Endometrial microvascular endothelial cells (primary cell): ENCODE measurements around the gene FOLR1. TPM values are rescaled to one million over a fixed set of nuclear protein-coding genes. Genes with fewer than 3 reads are reported as not detected.

Source experiments
- in situ Hi-C: cut with HindIII; loops from 2 replicates; pipeline ENCODE4 v1.10.0; 2017; ENCODE audit warnings: low sequenced_read_pairs, low pct_unique_long_range_greater_than_20kb; ENCODE audit errors: inconsistent ontology term
- total RNA-seq: library from RNA; depleted of rRNA; stranded (reverse); fragments of >200 nt; gene quantifications from one replicate; pipeline ENCODE4 v1.2.3, GENCODE V29; 2015; ENCODE audit errors: inconsistent ontology term

FOLR1 gene
- total RNA-seq, 1 donor from 2014 or later = not detected

DNA sequence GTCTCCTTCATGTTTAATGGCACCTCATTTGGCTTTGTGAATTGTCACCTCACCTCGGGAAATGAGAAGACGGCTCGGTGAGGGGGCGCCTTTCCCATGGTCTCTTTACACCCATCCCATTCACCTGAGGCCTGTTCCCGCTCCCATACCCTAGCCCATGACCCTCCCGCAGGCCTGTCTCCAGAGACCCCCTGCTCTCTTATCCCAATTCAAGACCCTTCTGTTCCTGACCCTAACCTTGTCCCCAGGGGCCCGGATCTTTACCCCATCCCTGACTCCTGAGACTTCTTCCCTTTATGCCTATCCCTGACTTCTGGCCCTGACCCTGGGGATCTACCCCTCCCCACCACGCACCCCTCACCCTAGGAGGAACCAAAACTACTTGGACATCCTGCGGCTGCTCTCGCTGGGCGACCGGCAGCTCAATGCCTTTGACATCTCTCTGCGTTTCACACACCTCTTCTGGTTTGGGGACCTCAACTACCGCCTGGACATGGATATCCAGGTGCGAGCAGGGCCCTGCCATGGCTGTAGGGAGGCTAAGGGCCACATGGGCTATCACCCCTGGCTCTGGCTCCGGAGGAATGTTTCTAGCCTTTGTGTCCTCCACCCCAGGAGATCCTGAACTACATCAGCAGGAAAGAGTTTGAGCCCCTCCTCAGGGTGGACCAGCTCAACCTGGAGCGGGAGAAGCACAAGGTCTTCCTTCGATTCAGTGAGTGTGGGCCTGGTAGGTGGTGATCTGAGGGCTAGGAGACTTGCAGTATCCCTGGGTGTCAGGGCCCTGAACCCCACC lies 40.5 kb downstream of the FOLR1 start:
- in situ Hi-C loops = no loop called here

- in situ Hi-C loops = no loop called here
These were observed 41.3 kb downstream of the FOLR1 start for GRCh38 chr11:72233056-72233772.

- in situ Hi-C loops = no loop called here
These were observed 42.0 kb downstream of the FOLR1 start for GRCh38 chr11:72233773-72234513.

- in situ Hi-C loops = no loop called here
These were observed 42.5 kb downstream of the FOLR1 start for GRCh38 chr11:72234514-72234830.

- in situ Hi-C loops = no loop called here
These were observed 43.0 kb downstream of the FOLR1 start for GRCh38 chr11:72234920-72235319.

DNA sequence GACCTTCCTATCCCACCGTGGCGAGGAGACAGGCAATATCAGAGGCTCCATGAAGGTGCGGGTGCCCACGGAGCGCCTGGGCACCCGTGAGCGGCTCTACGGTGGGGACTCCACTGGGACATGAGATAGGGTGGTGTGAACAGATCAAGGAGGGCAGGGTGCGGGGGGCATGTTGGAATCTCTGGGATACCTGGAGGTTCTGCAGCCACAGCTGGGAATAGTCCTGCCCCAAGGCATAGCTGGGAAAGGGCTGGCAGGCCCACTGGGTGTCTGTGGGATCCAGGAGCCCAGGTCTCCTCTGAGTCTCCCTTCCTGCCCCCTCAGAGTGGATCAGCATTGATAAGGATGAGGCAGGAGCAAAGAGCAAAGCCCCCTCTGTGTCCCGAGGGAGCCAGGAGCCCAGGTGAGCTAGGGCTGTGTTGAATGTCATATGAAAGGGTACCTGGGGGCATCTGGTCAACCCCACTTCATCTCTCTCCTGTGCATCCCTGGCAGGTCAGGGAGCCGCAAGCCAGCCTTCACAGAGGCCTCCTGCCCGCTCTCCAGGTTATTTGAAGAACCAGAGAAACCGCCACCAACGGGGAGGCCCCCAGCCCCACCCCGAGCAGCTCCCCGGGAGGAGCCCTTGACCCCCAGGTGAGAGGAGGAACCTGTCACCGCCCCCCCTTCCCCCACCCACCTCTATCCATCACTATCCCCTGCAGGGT lies 43.6 kb downstream of the FOLR1 start:
- in situ Hi-C loops = no loop called here

DNA sequence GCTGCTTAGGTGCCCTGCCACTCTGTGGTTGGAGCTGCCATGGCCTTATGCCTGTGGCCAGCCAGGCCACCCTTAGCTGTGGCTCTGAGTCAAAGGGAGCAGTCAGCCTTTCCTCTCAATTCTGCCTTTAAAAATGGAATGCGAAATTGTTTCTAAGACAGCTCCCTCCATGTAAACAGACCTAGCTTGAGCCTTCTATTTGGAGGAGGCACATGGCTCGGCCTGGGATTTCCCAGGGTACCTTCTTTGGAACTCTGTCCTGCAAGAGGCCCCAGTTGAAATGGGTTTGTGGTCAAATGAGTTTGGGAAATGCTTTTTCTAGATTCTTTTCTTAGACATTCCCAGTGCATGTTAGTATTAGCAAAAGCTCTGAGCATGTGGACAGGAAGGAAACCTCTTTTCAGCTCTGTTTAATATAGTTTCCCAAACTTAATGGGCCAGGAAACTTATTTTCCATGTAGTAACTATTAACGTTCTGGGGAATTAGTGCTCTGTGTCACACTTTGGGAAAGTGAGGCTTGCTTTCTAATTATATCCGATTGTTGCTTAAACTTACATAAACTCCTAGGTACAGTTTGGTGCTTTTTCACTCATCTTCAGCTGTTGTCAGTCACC lies 44.2 kb downstream of the FOLR1 start:
- in situ Hi-C loops = no loop called here

- in situ Hi-C loops = no loop called here
These were observed 44.8 kb downstream of the FOLR1 start for GRCh38 chr11:72236774-72237111.

- in situ Hi-C loops = no loop called here
These were observed 45.4 kb downstream of the FOLR1 start for GRCh38 chr11:72237112-72237931.

DNA sequence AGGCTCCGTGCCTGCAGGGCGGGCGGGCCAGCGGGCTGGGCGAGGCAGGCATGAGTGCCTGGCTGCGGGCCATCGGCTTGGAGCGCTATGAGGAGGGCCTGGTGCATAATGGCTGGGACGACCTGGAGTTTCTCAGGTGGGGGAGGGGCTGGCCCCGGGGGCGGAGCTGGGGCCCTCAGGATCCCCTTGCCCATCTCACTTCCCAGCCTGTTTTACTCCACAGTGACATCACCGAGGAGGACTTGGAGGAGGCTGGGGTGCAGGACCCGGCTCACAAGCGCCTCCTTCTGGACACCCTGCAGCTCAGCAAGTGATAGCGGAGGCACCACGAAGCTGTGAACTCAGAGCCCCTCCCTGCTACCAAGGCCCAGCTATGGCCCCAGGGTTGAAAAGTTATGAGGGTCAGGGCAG lies 46.1 kb downstream of the FOLR1 start:
- in situ Hi-C loops = no loop called here

DNA sequence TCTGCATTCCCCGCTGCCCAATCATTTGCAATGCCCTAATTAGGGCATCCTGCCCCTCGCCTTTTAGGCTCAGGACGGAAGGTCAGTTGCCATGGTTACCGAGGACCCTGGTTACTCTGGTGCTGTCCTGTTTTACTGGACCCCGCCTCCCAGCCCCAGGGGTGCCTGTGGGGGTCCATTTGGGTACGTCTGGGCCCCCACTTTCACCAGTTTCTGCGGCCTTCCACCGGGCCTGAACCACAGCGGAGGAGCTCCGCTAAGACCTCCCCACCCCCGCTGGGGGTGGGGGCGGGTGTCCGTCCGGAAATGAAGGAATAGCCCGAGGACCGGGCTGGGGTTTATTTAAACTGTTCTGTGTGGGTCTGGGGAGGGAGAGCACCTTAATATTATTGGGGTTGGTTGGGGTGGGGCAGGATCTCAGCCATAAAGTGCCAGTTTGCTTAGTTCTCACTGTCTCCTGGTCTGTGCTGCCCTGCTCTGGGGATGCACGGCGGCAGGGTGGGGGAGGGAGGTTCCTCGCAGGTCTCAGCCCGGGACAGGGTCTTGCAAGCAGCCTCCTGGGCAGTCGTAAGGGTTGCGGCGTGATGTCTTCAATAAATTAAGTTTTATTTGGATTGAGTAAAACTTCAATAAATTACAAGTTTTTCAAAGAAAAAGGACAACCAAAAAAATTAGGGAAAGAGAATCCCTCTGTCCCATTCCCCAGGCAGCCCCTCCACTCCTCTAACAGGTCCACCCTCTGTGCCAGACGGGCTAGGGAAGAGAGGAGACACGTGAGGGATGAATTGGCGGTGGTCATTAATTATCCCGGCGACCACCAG lies 46.8 kb downstream of the FOLR1 start:
- in situ Hi-C loops = no loop called here

DNA sequence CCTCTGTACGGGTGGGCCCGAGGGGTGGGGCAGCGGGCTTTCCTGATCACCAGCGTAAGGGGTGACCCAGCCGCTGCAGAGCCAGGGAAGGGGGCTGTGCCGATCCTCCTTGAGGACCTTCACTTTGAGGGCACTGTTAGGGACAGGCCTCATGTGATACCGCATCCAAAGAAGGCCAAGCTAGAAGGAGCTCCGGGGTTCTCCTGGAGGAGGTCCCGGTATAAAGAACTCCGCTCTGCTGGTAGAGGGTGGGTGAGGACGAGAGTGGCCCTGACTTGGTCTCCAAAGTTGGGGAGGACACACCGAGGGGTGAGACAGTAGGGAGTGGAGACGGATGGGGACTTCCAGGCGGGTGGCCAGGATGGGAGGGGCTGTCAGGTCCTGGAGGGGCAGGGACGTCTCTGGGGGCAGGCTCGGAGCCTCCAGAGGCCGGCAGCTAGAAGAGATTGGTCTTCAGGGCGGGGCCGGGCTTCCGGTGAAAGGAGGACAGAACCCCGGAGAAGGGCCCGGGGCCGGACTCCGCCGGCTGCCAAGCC lies 47.4 kb downstream of the FOLR1 start:
- in situ Hi-C loops = no loop called here

- in situ Hi-C loops = no loop called here
These were observed 48.0 kb downstream of the FOLR1 start for GRCh38 chr11:72239849-72240460.

- in situ Hi-C loops = no loop called here
These were observed 48.7 kb downstream of the FOLR1 start for GRCh38 chr11:72240461-72241290.

- in situ Hi-C loops = no loop called here
These were observed 49.4 kb downstream of the FOLR1 start for GRCh38 chr11:72241291-72241781.

- in situ Hi-C loops = no loop called here
These were observed 50.2 kb downstream of the FOLR1 start for GRCh38 chr11:72242141-72242540.
